CD4-positive, alpha-beta T cell treated with Interleukin-10 for 1 hour (primary cell): ENCODE results near the gene LDHD.
"Not testable (repeated sequence)": the region's sequence is repeated elsewhere in the genome, so short reads cannot be mapped to it uniquely, and the experiment has no call there.

Experiments used
- DNase-seq: peaks from one replicate; pipeline ENCODE4 v3.0.0-alpha.2; 2020

LDHD gene

GRCh38 chr16:75116081-75116910, at the start of gene LDHD:
LDHD (minus strand) TSS chr16:75116780; CDS start chr16:75116720, 60 bp downstream.
- no peak for DNase-seq

GRCh38 chr16:75160386-75160785, 43.8 kb upstream of the LDHD start:
- no peak for DNase-seq

- no peak for DNase-seq
These were observed 36.1 kb upstream of the LDHD start for GRCh38 chr16:75152635-75153034.

- DNase-seq = no peak
These were observed 35.2 kb upstream of the LDHD start for GRCh38 chr16:75151798-75152197.

- DNase-seq = peak; percentile 95
These were observed 32.0 kb upstream of the LDHD start, which contains the start of gene ZFP1 for GRCh38 chr16:75148311-75149195. ZFP1 (plus strand) TSS chr16:75148524; CDS start chr16:75152952, 4,428 bp downstream.

- no peak for DNase-seq
These were observed 31.4 kb upstream of the LDHD start for GRCh38 chr16:75147968-75148310.

GRCh38 chr16:75143941-75144340, 27.4 kb upstream of the LDHD start:
- DNase-seq = no peak

GRCh38 chr16:75139498-75139897, 22.9 kb upstream of the LDHD start:
- no peak for DNase-seq

- no peak for DNase-seq
These were observed 22.1 kb upstream of the LDHD start for GRCh38 chr16:75138636-75139035.

GRCh38 chr16:75138233-75138632, 21.7 kb upstream of the LDHD start:
- DNase-seq = no peak

- DNase-seq = no peak
These were observed 14.5 kb upstream of the LDHD start for GRCh38 chr16:75131081-75131480.

- no peak for DNase-seq
These were observed 13.7 kb upstream of the LDHD start for GRCh38 chr16:75130150-75130771.

GRCh38 chr16:75129421-75130149, 13.0 kb upstream of the LDHD start:
- DNase-seq = not testable (repeated sequence)

- no peak for DNase-seq
These were observed 11.3 kb upstream of the LDHD start for GRCh38 chr16:75127713-75128415.

GRCh38 chr16:75122609-75123008, 6.0 kb upstream of the LDHD start:
- DNase-seq = no peak

GRCh38 chr16:75121949-75122568, 5.5 kb upstream of the LDHD start:
- DNase-seq = no peak

GRCh38 chr16:75120253-75120652, 3.7 kb upstream of the LDHD start:
- DNase-seq = no peak

GRCh38 chr16:75118943-75119539, 2.5 kb upstream of the LDHD start:
- DNase-seq = no peak

- DNase-seq = no peak
These were observed 298 bp upstream of the LDHD start for GRCh38 chr16:75116911-75117245.

- no peak for DNase-seq
These were observed 1.4 kb downstream of the LDHD start for GRCh38 chr16:75114946-75115825.
